Middle frontal gyrus (tissue), 1 donor: ENCODE data around the gene SMS.
A peak's percentile ranks its signal among the peaks of the same experiment; 100 is the strongest.

Source experiments
- DNase-seq: peaks from one replicate; pipeline ENCODE4 v3.0.0-alpha.2; 2015; ENCODE audit warnings: low spot score; ENCODE audit errors: extremely low spot score

Gene SMS

GRCh38 chrX:21940356-21940829 lies at the start of gene SMS:
Gene SMS (plus strand): TSS chrX:21940709. CDS start chrX:21940825, 116 bp downstream.
- DNase-seq: peak; percentile 13

DNA sequence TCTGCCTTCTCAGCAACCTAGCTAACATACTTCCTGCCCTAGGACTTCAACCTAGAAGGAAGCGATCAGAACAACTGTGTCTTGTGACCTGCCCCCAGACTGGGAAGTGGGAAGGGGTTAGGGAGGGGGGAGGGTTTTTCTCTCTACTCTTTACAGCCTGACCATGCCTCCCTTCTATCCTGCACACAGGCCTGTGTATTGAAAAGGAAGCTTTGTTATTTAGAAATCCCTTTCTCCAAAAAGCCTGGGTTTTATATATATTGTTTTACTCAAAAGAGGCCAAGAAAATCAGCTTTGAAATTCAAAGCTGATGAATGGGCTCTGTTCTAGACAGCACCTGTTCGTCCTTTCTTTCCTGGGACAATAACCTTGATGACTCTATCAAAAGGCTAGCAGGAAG lies 35.2 kb upstream of the SMS start:
- DNase-seq: no peak

DNA sequence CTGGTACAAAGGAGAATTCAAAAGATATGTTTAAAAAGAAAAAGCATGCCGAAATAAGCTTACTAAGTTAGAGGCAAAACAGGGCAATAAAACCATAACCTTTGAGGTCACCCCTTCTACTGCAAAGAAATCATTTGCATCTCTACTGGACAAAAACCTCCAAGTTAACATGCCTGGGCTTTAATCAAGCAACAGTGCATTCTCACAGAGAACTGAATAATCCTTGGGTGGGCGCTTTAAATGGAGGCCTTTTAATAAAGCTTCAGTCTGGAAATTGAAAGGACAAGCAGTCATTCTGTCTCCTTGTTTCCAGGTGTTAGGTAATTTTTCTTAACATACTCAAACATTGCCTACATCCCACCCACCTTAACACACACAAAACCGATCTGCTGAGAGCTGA lies 34.6 kb upstream of the SMS start:
- no peak for DNase-seq

DNA sequence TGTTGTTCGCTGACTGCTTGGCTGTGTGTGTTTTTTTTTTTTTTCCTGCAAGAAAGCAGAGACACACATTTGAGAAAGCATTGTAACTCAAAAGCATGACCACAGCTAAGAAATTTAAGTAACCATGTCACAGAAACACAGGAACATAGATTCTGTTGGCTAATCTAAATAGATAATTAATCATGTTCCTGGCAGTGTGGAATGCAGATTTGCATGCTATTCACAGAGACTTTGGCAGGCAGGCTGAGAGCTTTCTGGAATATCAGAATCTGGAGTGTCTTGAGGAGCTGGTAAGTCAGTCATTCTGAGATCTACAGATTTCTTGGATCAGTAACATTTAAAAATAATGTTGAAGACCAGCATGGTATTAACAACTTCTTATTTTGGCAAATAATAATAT lies 33.2 kb upstream of the SMS start:
- DNase-seq: no peak

DNA sequence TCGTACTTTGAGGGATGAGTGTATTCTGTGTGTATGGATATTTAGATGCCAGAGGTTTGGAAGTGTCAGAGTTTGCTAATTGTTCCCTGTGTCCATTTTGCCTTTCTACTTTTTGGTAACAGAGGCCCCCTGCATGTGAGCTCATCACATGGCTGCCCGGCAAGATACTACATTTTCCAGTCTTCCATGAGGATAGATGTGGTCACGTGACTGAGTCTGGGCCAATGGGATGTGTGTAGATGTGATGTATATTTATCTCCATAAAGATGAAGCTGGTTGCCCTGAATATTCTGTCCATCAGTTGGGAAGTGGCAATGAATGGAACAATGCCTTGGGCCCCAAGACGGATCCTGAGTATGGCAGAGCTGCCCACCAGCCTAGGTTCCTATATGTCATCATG lies 29.0 kb upstream of the SMS start:
- no peak for DNase-seq

- DNase-seq: no peak
Observed at GRCh38 chrX:21912220-21912619, 28.3 kb upstream of the SMS start.

GRCh38 chrX:21912989-21913388 lies 27.5 kb upstream of the SMS start:
- no peak for DNase-seq

GRCh38 chrX:21926116-21926515 lies 14.4 kb upstream of the SMS start:
- DNase-seq: no peak

GRCh38 chrX:21926527-21927278 lies 13.8 kb upstream of the SMS start:
- DNase-seq: no peak

GRCh38 chrX:21929209-21929608 lies 11.3 kb upstream of the SMS start:
- no peak for DNase-seq

- no peak for DNase-seq
Observed at GRCh38 chrX:21930986-21931385, 9.5 kb upstream of the SMS start.

GRCh38 chrX:21932292-21933002 lies 8.1 kb upstream of the SMS start:
- DNase-seq: no peak

GRCh38 chrX:21933077-21933476 lies 7.4 kb upstream of the SMS start:
- DNase-seq: no peak

DNA sequence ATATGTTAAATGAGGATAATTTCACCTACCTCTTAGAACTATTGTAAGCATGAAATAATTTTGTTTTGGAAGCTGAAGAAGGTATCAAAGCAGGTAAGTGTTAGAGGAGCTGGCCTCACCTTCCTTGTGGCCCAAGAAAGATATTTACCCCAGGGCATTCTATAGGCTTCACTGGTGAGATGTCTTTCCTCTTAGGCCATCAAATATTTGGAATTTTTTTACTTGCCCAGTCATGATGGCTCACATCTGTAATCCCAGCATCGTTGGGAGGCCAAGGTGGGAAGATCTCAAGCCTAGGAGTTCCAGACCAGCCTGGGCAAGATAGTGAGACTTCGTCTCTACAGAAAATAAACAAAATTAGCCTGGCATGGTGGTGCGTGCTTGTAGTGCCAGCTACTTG lies 6.1 kb upstream of the SMS start:
- no peak for DNase-seq

DNA sequence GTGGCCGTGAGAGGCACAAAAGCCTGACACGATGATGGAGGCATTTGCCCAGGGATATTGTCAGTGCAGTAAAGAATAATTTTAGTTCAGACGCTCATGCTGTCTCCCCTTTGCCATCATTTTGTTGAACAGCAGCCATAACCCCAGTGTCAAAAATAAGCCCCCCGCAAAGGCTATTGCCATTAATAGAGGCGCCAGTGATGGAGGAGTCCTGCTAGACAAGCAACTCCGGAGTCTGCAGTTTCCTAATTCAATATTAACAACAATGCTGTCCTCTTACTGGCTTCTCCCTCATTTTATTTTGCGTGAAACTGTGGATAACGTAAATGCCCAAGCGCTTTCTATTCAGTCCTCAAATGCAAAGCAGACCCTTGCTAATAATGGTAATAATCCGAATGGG lies 603 bp upstream of the SMS start:
- no peak for DNase-seq

DNA sequence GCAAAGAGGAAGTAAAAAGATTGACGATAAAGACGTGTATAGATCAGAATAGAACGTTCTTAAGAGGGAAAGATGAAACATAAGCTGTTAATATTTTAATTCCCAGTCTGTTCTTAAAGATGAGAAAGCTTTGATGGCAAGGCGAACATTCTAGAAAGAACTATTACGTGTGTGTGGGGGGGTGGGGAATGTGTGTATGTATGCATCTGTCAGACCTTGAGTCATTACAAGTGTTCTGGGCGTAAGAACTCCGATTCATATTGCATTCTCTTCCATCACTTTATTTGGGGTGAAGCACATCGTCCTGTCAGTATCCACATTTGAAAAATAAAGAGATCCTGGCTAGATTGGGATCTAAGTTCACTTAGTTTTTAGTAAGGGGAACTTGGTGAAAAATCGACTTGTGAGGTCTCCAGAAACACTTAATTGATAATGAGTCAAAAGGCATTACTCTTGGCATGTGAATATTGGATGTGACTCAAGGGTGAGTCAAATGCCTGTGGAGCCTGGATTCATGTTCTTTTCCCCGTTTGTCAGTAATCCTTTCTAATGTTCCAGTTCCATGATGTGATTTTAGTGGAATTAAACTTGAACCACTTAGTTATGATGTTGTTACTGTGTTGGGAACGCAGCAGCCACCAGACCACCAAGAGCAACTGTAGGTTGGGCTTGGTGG lies 3.1 kb downstream of the SMS start:
- DNase-seq: no peak

GRCh38 chrX:21944136-21944615 lies 3.7 kb downstream of the SMS start:
- no peak for DNase-seq

DNA sequence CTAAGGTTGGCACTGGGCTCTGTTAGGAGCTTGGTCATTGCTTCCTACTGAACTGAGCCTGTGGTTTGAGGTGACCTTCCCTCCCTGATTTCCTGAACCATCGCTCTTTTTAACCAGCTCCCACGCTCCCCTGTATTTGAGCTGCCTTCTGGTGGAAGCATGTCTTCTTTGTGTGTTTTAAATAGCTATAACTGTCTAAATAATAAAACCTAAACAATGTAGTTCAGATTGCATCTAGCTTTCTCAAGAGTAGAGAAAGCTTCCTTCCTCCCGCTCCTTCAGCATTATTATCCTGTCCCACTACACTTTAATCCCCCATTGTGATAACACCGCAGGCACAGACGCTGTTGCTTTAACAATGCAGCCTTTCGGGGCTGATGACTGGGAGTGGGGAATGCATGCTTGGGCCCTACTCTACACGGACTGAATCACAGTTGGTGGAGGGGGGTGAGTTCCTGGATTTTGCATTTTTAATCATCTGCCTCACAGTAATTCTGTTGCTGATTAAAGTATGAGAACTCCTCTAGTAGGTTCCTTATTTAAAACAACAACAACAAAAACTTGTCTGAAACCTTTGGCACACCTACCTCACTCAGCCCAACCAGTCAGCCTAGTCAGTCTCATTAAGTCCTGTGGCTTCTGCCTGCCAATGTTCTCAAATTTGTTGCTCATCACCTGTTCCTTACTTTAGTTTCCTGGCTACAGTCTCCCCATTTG lies 6.6 kb downstream of the SMS start:
- no peak for DNase-seq

DNA sequence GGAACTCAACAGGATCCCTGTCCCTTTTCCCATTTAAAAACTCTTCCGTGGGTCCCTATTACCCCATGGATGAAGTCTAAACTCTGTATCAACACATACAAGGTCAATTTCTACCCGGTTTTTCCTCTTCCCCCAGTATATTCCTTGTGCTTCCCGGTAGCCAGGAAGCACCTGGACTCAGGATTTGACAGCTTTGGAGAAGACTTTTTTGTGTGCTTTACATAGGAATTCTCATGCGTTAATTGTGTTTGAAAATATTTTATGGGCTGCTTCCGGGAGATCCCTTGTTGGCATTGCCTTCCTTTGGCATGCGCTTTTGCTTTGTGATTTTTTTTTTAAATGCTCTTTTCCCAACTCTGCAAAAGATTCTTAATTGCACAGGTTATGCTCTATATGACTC lies 7.2 kb downstream of the SMS start:
- no peak for DNase-seq

DNA sequence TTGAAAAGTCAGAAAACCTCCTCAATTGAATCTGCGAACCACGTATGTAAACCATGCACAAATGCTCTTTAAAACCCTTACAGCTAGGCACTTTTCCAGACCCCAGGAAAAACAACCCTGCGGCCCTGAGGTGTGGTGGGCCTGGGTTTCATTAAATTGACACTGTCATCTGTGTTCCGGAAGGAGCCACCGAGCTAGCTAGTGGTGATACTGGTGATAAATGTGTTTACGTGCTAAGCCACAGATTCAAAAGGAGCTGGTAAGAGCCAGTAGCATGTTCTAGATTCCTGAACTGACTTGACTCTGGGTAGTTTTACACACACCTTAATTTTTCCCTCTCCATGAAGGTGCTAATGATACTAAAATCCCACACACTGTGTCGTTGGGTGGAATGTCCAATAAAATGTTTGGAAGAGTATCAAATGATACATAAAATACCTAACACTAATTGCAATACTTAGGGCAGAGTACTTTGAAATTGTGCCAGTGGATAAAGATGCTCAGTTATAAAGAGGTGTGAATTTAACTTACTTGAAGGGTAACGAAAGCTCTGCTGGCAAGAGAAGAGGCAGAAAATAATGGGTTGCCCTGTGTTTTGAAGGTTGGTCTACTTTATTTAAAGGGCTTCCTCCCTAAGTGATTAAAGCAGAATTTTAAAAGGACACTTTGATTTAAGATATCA lies 8.5 kb downstream of the SMS start:
- no peak for DNase-seq

- DNase-seq: no peak
Observed at GRCh38 chrX:21949689-21950088, 9.2 kb downstream of the SMS start.
